NCI-H524 treated with DMSO at 0.1 percent for 48 hours (cell line): ENCODE results near the gene MANF.
"Not testable (repeated sequence)": the region's sequence is repeated elsewhere in the genome, so short reads cannot be mapped to it uniquely, and the experiment has no call there.

ENCODE experiments used
- DNase-seq: peaks from one replicate; lab custom pipeline; 2025; lab: John Stamatoyannopoulos, UW

MANF gene

DNA sequence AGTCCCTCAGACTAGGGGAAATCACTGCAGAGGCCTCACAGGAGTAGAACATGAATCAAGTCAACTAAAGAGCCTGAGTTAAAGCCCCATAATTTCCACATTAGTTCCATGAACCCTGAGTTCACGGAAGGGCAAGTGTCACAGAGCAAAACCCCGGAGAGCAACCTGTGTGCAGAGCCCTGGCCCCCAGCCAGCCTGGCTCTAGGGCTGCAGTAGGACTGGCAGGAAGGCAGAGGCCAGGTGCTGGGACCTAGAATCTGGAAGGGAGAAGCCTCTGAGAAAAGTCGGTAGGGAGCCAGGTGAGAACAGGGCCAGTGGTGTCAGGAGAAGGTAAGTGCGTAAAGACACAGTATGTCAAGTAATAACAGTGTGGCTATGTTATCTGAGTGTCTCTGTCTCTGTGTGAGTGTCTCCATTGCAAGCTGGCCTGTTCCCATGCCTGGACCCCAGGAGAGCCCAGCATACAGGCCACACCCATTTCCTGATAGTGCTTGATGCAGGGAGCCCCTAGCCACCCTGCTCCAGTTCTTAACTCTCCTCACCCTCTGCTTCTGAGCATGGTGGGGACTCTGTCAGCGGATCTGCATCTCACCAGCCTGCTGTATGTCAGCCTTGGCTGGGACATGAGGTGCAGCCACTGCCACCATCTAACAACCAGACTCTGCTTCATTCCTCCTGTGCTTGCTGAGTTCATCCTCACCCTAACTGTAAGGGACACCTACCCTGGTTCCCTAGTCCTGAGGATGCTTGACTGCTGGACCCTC, 11.3 kb upstream of the MANF start:
- no peak for DNase-seq

DNA sequence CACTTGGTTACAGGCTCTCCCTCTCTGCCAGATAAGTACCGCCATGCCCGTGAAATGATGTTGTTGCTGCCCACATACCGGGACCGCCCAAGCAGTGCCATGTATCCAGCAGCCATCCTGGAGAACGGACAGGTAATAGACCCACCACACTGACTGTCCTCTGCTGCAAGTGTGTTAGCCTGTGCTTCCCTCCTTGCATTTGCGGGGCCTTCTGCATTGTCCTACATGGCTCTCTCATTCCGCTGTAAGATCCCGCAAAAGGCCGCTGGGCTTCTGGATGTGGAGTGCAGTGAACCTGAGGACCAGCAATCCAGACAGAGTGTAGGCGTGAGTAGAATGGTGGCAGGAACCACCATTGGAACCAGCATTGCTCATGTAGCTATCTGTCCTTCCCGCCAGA, 10.6 kb upstream of the MANF start:
- DNase-seq: no peak

DNA sequence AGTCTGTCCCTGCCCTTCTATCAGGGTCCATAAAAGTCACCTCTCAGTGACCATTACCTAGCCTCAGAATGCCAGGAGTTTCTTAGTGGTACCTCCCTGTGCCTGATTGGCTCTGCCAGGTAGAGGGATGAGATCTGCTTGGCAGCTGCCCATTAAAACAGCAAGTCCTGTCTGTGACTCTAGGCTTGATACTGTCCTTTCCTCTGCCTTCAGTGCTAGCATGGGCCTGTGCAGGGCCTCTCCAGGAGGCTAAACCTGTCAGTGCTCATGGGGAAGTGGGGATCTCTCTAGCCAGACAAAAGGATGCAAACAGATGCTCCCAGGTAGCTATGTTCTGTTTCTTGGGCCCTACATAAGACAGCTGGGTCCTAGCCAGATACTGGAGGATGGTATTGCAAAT, 10.0 kb upstream of the MANF start:
- no peak for DNase-seq

DNA sequence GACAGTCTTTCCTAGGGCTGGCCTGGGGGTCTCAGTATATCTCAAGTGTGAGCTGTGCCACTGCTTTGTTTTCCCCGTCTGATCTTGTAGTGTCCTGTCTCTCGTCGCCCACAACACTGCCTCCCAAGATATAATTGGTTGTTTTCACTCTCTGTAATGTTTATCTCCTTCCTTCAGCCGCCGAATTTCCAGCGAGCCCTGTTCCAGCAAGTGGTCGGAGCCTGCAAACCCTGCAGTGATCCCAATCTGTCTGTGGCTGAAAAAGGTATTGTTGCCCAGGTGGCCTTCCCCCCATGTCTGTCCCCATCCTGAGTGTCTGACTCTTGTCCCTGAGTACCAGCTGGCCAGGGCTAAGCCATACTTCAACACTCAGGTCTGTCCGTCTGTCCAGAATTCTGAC, 9.5 kb upstream of the MANF start:
- no peak for DNase-seq

DNA sequence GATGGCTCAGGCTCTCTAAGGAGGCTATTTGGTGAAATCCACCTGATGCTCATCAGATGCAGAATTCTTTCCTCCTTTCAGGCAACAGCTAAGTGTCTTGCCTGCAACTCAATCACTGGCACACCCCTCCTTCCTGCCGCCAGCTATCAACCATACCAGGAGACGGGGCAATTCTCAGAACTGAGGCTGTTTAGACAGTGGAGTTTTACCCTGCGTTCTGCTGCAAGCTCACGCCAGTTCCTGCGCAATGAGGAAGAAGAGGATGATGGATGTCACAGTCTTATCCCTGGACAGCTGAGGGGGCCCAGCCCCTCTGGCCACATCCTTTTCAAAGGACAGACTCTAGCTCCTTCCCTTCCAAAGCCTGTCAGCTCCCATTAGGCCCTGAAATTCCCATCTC, 7.0 kb upstream of the MANF start:
- DNase-seq: no peak

- no peak for DNase-seq
Measured at GRCh38 chr3:51378726-51379125, 6.4 kb upstream of the MANF start.

DNA sequence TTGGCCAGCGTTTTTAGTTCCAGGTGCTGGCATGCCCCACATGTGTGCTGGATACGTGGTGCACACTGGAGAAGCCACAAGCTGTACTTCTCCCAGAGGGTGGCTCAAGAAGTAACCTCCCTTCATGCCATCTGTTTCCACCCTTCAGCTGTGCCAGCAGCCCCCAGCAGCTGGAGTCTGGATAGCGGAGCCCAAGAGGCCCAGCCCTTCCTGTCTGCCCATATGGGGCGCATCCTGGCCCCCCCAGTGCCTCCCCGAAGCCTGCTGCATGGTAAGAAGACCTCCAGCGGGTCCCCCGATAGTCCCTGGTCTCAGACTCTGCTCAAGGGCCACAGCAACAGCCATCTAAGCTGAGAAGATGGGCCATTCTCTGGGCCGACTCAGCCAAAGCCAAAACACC, 5.8 kb upstream of the MANF start:
- peak; percentile 70 for DNase-seq

DNA sequence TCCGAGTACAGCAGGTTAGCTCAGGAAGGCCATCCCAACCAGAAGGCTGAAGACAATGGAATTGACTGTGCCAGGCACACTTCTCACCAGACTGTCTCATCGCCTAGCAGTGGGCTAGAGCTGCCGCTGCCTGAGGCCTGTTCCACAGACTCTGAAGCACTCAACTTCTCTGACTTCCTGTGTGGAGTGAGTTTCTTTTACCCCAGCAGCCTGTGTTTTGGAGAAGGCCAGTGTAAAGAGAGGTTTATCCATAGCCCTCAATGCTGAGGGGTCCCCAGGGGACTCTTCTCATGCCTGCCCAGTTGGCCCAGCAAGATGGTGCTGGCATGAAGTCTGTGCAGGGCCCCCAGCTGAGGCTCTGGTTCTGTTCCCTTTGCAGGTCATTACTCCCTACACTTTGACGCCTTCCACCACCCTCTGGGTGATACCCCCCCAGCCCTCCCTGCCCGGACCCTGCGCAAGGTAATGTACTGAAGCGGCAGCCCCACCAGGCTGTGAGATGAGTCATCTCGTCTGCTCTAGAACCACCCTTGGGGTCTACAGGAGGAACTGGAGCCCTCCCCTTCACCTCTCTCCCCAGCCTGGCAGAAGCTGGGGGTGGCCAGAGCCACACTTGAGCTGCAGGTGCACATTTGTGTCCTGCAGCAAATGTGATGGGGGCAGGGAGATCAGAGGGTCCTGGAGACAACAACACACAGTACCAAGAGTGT, 5.2 kb upstream of the MANF start:
- no peak for DNase-seq

GRCh38 chr3:51380601-51381332, 4.3 kb upstream of the MANF start:
- DNase-seq: no peak

DNA sequence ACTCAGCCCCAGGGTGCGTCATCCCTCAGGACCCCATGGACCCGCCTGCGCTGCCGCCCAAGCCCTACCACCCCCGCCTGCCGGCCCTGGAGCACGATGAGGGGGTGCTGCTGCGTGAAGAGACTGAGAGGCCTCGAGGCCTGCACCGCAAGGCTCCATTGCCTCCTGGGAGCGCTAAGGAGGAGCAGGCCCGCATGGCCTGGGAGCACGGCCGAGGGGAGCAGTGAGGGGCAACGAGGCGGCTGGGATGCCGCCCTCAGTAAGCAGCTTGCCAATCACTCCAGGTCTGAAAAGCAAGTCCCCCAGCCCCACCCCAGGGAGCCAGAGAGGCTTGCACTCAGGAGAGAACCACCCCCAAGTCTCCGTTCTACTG, 3.8 kb upstream of the MANF start:
- DNase-seq: no peak

- DNase-seq: no peak
Measured at GRCh38 chr3:51382076-51382745, 2.9 kb upstream of the MANF start.

DNA sequence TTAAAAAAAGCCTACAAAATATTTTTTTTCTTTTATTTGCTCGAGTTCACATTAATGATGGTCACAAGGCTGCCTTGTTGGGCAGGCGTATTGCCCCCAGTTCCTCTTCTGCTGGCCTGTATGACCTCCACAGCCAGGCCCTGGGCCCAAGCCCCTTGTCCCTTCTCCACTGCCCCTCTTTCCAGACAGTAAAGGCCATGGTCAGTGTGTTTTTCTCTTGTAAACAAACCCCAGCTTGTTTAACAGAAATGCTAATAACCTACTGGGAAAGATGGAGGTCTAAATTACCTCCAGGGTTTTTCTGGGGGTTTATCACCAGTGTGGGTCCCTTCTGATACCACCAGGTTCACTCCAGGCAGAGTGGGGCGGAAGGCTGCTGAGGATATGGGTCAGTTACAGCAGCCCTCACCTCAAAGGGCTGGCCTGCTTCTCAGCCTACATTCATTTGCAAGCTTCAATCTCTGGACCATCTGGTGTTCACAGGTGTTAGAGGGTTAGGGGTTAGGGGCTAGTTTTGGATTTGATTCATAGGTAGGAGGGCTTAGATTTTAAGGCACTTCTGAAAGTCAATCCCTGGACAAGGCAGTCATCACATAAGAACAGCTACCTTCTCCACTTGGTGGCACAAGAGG, 2.0 kb upstream of the MANF start:
- no peak for DNase-seq

GRCh38 chr3:51384055-51384725, 901 bp upstream of the MANF start:
- no peak for DNase-seq

DNA sequence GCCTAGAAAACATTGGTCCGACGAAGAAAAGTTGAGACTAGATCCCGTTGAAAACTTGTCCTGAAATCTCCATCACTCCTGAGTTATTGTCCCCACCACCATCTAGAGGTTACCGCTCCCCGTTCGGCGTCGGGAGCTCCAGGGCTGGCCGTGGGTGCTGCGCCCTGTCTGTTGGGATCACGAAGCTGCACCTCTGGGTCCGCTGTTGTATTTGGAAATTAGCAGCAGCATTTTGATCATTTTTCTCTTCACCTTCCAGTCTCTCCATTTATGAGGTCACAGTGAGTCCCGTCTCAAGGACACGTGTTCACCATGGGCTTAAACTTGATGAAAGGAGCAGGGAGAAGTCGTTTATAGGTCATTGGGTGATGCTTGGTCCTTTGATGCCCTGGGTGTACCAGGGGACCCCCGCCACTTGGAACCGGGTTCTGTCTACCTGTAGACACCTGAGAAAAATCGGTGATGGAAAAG, 565 bp downstream of the MANF start:
- no peak for DNase-seq

DNA sequence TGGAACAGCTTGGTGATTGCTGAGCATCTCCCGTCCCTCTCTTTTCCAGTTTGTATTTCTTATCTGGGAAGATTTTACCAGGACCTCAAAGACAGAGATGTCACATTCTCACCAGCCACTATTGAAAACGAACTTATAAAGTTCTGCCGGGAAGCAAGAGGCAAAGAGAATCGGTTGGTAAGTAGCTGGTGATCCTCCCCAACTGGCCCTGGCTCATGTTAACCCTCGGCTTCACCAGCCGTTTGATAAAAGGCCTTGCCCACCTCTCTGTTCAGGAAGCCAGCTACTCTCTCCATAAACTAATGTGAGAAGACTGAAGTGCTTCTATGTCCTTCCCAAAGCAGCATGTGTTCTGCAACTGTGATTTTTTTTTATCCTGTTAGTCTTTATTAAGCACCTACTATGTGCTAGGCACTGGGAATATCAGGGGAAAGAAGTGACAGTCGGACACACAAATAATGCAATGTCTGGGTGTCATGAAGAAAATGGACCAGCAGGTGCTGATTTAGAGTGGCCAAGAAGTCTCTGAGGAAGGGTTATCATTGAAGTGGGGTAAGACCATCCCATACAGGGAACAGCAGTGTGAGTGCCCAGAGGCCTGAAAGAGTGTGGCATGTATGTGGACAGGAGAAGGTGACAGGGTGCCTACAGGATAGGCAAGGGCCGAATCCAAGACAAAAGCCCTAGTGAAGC, 1.2 kb downstream of the MANF start:
- DNase-seq: no peak

DNA sequence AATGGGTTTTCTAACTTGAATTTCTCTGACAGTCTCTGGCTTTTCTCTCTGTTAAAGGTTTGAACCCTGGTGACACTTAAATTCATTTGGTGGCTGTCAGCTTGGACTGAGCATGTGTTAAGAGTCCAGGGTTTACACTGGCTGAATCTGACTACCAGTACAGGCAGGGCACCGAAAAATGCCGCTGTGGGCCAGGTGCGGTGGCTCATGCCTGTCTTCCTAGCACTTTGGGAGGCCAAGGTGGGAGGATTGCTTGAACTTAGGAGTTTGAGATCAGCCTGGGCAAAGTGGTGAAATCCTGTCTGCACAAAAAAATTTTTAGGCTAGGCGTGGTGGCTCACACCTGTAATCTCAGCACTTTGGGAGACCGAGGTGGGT, 1.8 kb downstream of the MANF start:
- no peak for DNase-seq

DNA sequence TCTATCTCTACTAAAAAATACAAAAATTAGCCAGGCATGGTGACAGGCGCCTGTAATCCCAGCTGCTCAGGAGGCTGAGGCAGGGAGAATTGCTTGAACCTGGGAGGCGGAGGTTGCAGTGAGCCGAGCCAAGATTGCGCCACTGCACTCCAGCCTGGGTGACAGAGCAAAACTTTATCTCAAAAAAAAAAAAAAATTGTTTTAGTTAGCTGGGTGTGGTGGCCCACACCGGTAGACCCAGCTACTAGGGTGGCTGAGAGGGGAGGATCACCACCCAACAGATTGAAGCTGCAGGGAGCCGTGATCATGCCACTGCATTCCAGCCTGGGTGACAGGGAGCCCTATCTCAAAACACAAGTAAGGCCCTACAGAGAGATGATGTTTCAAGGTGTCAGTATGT, 2.2 kb downstream of the MANF start:
- DNase-seq: not testable (repeated sequence)

- DNase-seq: no peak
Measured at GRCh38 chr3:51388286-51389029, 3.4 kb downstream of the MANF start.

DNA sequence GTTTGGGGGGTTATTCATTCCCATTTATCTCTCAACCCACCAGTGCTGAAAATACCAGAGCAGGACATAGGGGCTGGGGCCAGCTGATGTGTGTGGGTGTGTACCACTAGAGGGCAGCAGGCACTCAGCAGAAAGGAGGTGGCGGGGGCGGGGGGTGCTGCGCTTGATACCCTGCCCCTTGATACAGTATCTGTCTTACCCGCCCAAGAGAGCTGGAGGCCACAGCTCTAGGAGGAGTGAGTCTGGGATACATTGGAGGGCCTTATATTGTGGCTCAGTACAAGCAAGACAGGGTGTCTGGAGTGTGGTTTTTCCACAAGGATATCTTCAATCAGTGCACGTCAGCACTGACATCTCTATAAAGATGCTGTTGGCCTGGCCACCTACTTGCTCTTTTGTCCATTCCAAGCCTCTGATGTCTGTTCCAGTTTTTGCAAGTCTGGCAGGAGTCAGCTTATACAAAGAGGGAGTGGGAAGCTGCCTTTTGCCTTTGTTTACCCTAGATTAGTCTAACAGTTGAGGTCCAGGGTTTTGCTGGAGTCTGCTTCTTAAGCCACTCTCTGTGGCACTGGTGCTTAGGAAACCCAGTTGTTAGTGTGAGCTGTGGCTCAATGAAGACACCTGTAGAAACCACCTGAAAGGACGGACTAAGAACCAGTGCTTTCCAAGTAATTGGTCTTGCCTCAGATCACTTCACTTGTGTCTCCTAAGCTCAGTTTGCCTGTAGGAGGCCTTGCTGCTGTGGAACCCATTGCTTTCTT, 4.5 kb downstream of the MANF start:
- DNase-seq: no peak
